H9 (cell line): ENCODE results near the gene OOEP. TPM values are rescaled to one million over a fixed set of nuclear protein-coding genes. Genes with fewer than 3 reads are reported as not detected.

Experiments
- DNase-seq: peaks from one replicate; pipeline ENCODE4 v3.0.0-alpha.2; 2017
- H2AFZ ChIP-seq: one replicate; pipeline ENCODE4 v1.6.1; 2013; ENCODE audit warnings: mild to moderate bottlenecking, low read length, control low read depth, moderate library complexity
- H2AK5ac ChIP-seq: 2 replicates; pipeline ENCODE4 v1.6.1; 2013; ENCODE audit warnings: low read length, control low read depth, mixed read lengths; ENCODE audit not compliant: insufficient read length
- H2BK120ac ChIP-seq: one replicate; pipeline ENCODE4 v1.6.1; 2013; ENCODE audit warnings: low read depth, mild to moderate bottlenecking, low read length, control low read depth, inconsistent platforms; ENCODE audit not compliant: poor library complexity, severe bottlenecking
- H2BK12ac ChIP-seq: 2 replicates; pipeline ENCODE4 v1.6.1; 2013; ENCODE audit warnings: low read length, control low read depth, mixed read lengths, low read depth; ENCODE audit not compliant: insufficient read length
- H2BK15ac ChIP-seq: 2 replicates; pipeline ENCODE4 v1.6.1; 2013; ENCODE audit warnings: low read depth, low read length, control low read depth
- H2BK20ac ChIP-seq: one replicate; pipeline ENCODE4 v1.6.1; 2013; ENCODE audit warnings: low read depth, mild to moderate bottlenecking, low read length, control low read depth, inconsistent platforms; ENCODE audit not compliant: poor library complexity, severe bottlenecking
- H2BK5ac ChIP-seq: 2 replicates; pipeline ENCODE4 v1.6.1; 2013; ENCODE audit warnings: low read length, control low read depth, mixed read lengths; ENCODE audit not compliant: insufficient read length
- H3K14ac ChIP-seq: 2 replicates; pipeline ENCODE4 v1.6.1; 2013; ENCODE audit warnings: low read length, control low read depth; ENCODE audit not compliant: insufficient read depth
- H3K18ac ChIP-seq: 2 replicates; pipeline ENCODE4 v1.6.1; 2013; ENCODE audit warnings: low read depth, mild to moderate bottlenecking, mixed read lengths, low read length, control low read depth; ENCODE audit not compliant: insufficient read length
- H3K23ac ChIP-seq: 2 replicates; pipeline ENCODE4 v1.6.1; 2013; ENCODE audit warnings: low read length, control low read depth, mixed read lengths, low read depth; ENCODE audit not compliant: insufficient read length
- H3K23me2 ChIP-seq: 2 replicates; pipeline ENCODE4 v1.6.1; 2013; ENCODE audit warnings: low read depth, mild to moderate bottlenecking, mixed read lengths, low read length, control low read depth; ENCODE audit not compliant: insufficient read length, poor library complexity, severe bottlenecking
- H3K27ac ChIP-seq: 2 replicates; pipeline ENCODE4 v1.5.1; 2013; ENCODE audit warnings: low read length, control low read depth, mixed read lengths, low read depth; ENCODE audit not compliant: insufficient read length
- H3K27me3 ChIP-seq: 2 replicates; pipeline ENCODE4 v1.6.1; 2013; ENCODE audit warnings: low read length, control low read depth, inconsistent platforms; ENCODE audit not compliant: insufficient read depth
- H3K4ac ChIP-seq: 2 replicates; pipeline ENCODE4 v1.6.1; 2013; ENCODE audit warnings: low read depth, mild to moderate bottlenecking, control low read depth, inconsistent platforms, low read length, moderate library complexity
- H3K4me1 ChIP-seq: 2 replicates; pipeline ENCODE4 v1.6.1; 2013; ENCODE audit warnings: low read length, control low read depth, inconsistent platforms; ENCODE audit not compliant: insufficient read depth
- H3K4me2 ChIP-seq: 2 replicates; pipeline ENCODE4 v1.6.1; 2013; ENCODE audit warnings: low read length, control low read depth, mixed read lengths; ENCODE audit not compliant: insufficient read length, insufficient read depth
- H3K56ac ChIP-seq: 2 replicates; pipeline ENCODE4 v1.6.1; 2013; ENCODE audit warnings: low read depth, mild to moderate bottlenecking, mixed read lengths, low read length, control low read depth; ENCODE audit not compliant: insufficient read length
- H3K79me1 ChIP-seq: 2 replicates; pipeline ENCODE4 v1.6.1; 2013; ENCODE audit warnings: low read depth, mild to moderate bottlenecking, moderate library complexity, low read length, control low read depth, inconsistent platforms; ENCODE audit not compliant: insufficient read depth, poor library complexity, severe bottlenecking
- H3K79me2 ChIP-seq: 2 replicates; pipeline ENCODE4 v1.6.1; 2013; ENCODE audit warnings: low read length, control low read depth, inconsistent platforms; ENCODE audit not compliant: insufficient read depth
- H3K9ac ChIP-seq: 2 replicates; pipeline ENCODE4 v1.6.1; 2013; ENCODE audit warnings: low read length, control low read depth, mixed read lengths; ENCODE audit not compliant: insufficient read length; ENCODE audit errors: extremely low read depth
- H3K9me3 ChIP-seq: one replicate; pipeline ENCODE4 v1.6.1; 2013; ENCODE audit warnings: low read depth, low read length, inconsistent platforms; ENCODE audit not compliant: control insufficient read depth
- H3T11ph ChIP-seq: one replicate; pipeline ENCODE4 v1.6.1; 2013; ENCODE audit warnings: mild to moderate bottlenecking, low read length, control low read depth, inconsistent platforms
- H4K20me1 ChIP-seq: one replicate; pipeline ENCODE4 v1.6.1; 2013; ENCODE audit not compliant: control insufficient read depth, insufficient read length, insufficient read depth
- H4K5ac ChIP-seq: 2 replicates; pipeline ENCODE4 v1.6.1; 2013; ENCODE audit warnings: low read depth, mild to moderate bottlenecking, mixed read lengths, low read length, control low read depth; ENCODE audit not compliant: insufficient read length
- H4K8ac ChIP-seq: replicated peaks from 2 replicates; pipeline ENCODE4 v1.6.1; 2013; ENCODE audit warnings: low read length, control low read depth, mixed read lengths, low read depth; ENCODE audit not compliant: insufficient read length
- H4K91ac ChIP-seq: 2 replicates; pipeline ENCODE4 v1.6.1; 2013; ENCODE audit warnings: low read depth, mild to moderate bottlenecking, moderate library complexity, mixed read lengths, low read length, control low read depth; ENCODE audit not compliant: insufficient read length
- H3K27ac Mint-ChIP-seq, 3 experiments: 2 replicates in 2 of 3; 3 replicates in 1 of 3; pipeline ENCODE4 v1.8.0; 2020 to 2021; ENCODE audit warnings: mixed read lengths in 3 of 3, mild to moderate bottlenecking in 1 of 3, moderate library complexity in 1 of 3
- H3K27me3 Mint-ChIP-seq: 2 replicates; pipeline ENCODE4 v1.8.0; 2021; ENCODE audit warnings: low read depth, mild to moderate bottlenecking, moderate library complexity, mixed read lengths
- H3K36me3 Mint-ChIP-seq, 3 experiments: 2 replicates in 2 of 3; 3 replicates in 1 of 3; pipeline ENCODE4 v1.8.0; 2020 to 2021; ENCODE audit warnings: low read depth in 3 of 3, mixed read lengths in 3 of 3; ENCODE audit not compliant: insufficient read depth in 1 of 3
- H3K4me1 Mint-ChIP-seq, 2 experiments: 2 replicates each; pipeline ENCODE4 v1.8.0; 2020; ENCODE audit warnings: mixed read lengths in 2 of 2
- H3K4me3 Mint-ChIP-seq, 2 experiments: 2 replicates in 1 of 2; 3 replicates in 1 of 2; pipeline ENCODE4 v1.8.0; 2020 to 2021; ENCODE audit warnings: mild to moderate bottlenecking in 2 of 2, mixed read lengths in 2 of 2, moderate library complexity in 1 of 2
- H3K9me3 Mint-ChIP-seq, 2 experiments: 2 replicates in 1 of 2; 3 replicates in 1 of 2; pipeline ENCODE4 v1.8.0; 2020; ENCODE audit warnings: mild to moderate bottlenecking in 2 of 2, mixed read lengths in 2 of 2, moderate library complexity in 1 of 2
- WGBS: extraction: QIAGEN DNeasy Blood & Tissue Kit; methylation state at CpG from one replicate; pipeline ENCODE4 v1.1.7; 2013; ENCODE audit warnings: missing lambda C conversion rate, low lambda C conversion rate, mixed read lengths; ENCODE audit not compliant: insufficient read length; ENCODE audit errors: extremely low coverage; 5-methylcytosine and 5-hydroxymethylcytosine counted together
- total RNA-seq: library from RNA; stranded (reverse); gene quantifications from 2 replicates; pipeline ENCODE4 v1.2.1, GENCODE V29; 2021
- TF ChIP-seq, protein P1 (sequence below): fragments of 200-600 bp; sonication (generic); conservative IDR thresholded peaks from 3 replicates; pipeline ENCODE4 v1.8.0; 2021; ENCODE audit warnings: antibody characterized with exemption, mild to moderate bottlenecking

Gene OOEP
- total RNA-seq, 1 experiment from 2014 or later, result not detected

DNA sequence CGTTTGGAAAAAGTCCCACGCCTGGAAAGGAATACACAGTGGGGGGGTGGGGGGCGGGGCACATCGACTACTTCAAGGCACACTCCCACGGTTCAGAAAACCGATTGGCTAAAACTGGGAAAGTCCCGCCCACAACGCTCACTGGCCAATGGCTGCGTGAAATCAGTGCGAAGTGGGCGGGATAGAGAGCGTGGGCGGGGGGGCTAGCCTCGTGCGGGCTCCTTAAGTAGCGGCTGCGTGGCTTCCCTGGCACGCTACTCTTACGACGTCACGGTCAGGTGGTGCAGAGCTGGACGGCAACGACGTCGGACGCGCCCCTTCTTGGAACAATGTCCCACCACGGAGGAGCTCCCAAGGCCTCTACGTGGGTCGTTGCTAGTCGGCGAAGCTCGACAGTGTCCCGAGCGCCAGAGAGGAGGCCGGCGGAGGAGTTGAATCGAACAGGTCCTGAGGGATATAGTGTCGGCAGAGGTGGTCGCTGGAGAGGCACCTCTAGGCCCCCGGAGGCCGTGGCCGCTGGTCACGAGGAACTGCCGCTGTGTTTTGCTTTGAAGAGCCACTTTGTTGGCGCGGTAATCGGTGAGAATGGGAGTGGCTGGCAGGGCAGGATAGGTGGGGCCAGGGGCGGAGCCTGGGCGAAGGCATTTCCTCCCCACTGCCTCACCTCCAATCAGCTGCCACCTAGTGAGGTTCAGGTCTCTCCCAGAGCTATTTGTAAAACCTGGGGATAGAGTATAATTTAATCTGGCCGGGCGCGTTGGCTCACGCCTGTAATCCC lies 25.1 kb upstream of the OOEP start, which contains the start of gene DDX43:
Gene DDX43 (plus strand): TSS at position 252 of the 778 bp plus-strand sequence. CDS start 78 bp downstream, at position 330.
- H3K9me3 ChIP-seq, result no peaks in the 10 kb centered on the region
- no peaks in the 10 kb centered on the region for H3K79me2 ChIP-seq
- no peak within 1 kb of the TSS for H2AK5ac ChIP-seq
- H3K27ac ChIP-seq, result no peak within 1 kb of the TSS
- peak within 1 kb of the TSS in 1 of 2 experiments; percentile 51; a peak in 1 of 5 replicates for H3K4me3 Mint-ChIP-seq
- no peak within 1 kb of the TSS for H2BK120ac ChIP-seq
- H4K91ac ChIP-seq, result no peak within 1 kb of the TSS
- peaks cover 3% of the 10 kb centered on the region for H3K27me3 Mint-ChIP-seq
- H2BK20ac ChIP-seq, result no peak within 1 kb of the TSS
- no peak within 1 kb of the TSS for H3K9ac ChIP-seq
- H2BK5ac ChIP-seq, result no peak within 1 kb of the TSS
- H2BK12ac ChIP-seq, result no peak within 1 kb of the TSS
- H3K56ac ChIP-seq, result no peak within 1 kb of the TSS
- peaks cover 3% of the 10 kb centered on the region in 2 experiments; a peak in 4 of 5 replicates for H3K9me3 Mint-ChIP-seq
- peak within 1 kb of the TSS; percentile 5; the same call in 1 of the 2 replicates for H3K14ac ChIP-seq
- TF ChIP-seq, protein P1, sequence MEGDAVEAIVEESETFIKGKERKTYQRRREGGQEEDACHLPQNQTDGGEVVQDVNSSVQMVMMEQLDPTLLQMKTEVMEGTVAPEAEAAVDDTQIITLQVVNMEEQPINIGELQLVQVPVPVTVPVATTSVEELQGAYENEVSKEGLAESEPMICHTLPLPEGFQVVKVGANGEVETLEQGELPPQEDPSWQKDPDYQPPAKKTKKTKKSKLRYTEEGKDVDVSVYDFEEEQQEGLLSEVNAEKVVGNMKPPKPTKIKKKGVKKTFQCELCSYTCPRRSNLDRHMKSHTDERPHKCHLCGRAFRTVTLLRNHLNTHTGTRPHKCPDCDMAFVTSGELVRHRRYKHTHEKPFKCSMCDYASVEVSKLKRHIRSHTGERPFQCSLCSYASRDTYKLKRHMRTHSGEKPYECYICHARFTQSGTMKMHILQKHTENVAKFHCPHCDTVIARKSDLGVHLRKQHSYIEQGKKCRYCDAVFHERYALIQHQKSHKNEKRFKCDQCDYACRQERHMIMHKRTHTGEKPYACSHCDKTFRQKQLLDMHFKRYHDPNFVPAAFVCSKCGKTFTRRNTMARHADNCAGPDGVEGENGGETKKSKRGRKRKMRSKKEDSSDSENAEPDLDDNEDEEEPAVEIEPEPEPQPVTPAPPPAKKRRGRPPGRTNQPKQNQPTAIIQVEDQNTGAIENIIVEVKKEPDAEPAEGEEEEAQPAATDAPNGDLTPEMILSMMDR, result no peak
- peak; percentile 65 for DNase-seq
- no CpG with 5 or more reads among the region's 54 CpGs for WGBS
- H3K27me3 ChIP-seq, result no peaks in the 10 kb centered on the region
- no peaks in the 10 kb centered on the region for H3K4me1 ChIP-seq
- peak within 1 kb of the TSS; percentile 82 for H2BK15ac ChIP-seq
- peak within 1 kb of the TSS; percentile 62 for H3K18ac ChIP-seq
- H3K23ac ChIP-seq, result no peak within 1 kb of the TSS
- no peaks in the 10 kb centered on the region for H3K79me1 ChIP-seq
- H3K27ac Mint-ChIP-seq, result no peak within 1 kb of the TSS; a peak in 2 of 7 replicates
- no peak within 1 kb of the TSS for H4K5ac ChIP-seq
- no peaks in the 10 kb centered on the region for H3K23me2 ChIP-seq
- no peaks in the 10 kb centered on the region; a peak in 2 of 7 replicates for H3K36me3 Mint-ChIP-seq
- no peak within 1 kb of the TSS for H4K8ac ChIP-seq
- no peak within 1 kb of the TSS for H3K4me2 ChIP-seq
- H3K4ac ChIP-seq, result no peak within 1 kb of the TSS
- H3T11ph ChIP-seq, result no peak within 1 kb of the TSS
- peaks cover 3 to 7% of the 10 kb centered on the region in 2 experiments; a peak in 3 of 4 replicates for H3K4me1 Mint-ChIP-seq
- H2AFZ ChIP-seq, result no peak within 1 kb of the TSS
- no peaks in the 10 kb centered on the region for H4K20me1 ChIP-seq
